HFFc6 (cell line): ENCODE results near the gene ZC3H14. TPM values are rescaled to one million over a fixed set of nuclear protein-coding genes. Genes with fewer than 3 reads are reported as not detected.

Source experiments
- DNase-seq: peaks from one replicate; pipeline ENCODE4 v3.0.0-alpha.2; 2018
- H3K27ac Mint-ChIP-seq: 2 replicates; pipeline ENCODE4 v1.8.0; 2020; ENCODE audit warnings: mild to moderate bottlenecking, mixed read lengths
- H3K27me3 Mint-ChIP-seq: 2 replicates; pipeline ENCODE4 v1.8.0; 2021; ENCODE audit warnings: mild to moderate bottlenecking, moderate library complexity, mixed read lengths; ENCODE audit not compliant: insufficient read depth
- H3K36me3 Mint-ChIP-seq: 2 replicates; pipeline ENCODE4 v1.8.0; 2021; ENCODE audit warnings: low read depth, mixed read lengths
- H3K4me1 Mint-ChIP-seq: 2 replicates; pipeline ENCODE4 v1.8.0; 2020; ENCODE audit warnings: low read depth, mixed read lengths
- H3K4me3 Mint-ChIP-seq: 2 replicates; pipeline ENCODE4 v1.8.0; 2020; ENCODE audit warnings: mild to moderate bottlenecking, moderate library complexity, mixed read lengths
- H3K9me3 Mint-ChIP-seq: 2 replicates; pipeline ENCODE4 v1.8.0; 2020; ENCODE audit warnings: mild to moderate bottlenecking, mixed read lengths
- total RNA-seq, 6 experiments: library from RNA; stranded (reverse); fragmentation: NEBNext Ultra II Directional; extraction: Animal tissue kit (Norgen Biotek cat#: 25700); gene quantifications; 2 replicates in 1 of 6; 3 replicates in 5 of 6; pipeline ENCODE4 v1.2.3, GENCODE V29; 2021
- TF ChIP-seq, protein P1 (sequence below): fragments of 200-600 bp; sonication (generic); IDR thresholded peaks from 2 replicates; pipeline ENCODE4 v1.5.0; 2021; ENCODE audit warnings: antibody characterized with exemption, mild to moderate bottlenecking

ZC3H14 gene
- total RNA-seq, 6 experiments from 2014 or later, result 56.4 to 65.1 (median 58.9) TPM

DNA sequence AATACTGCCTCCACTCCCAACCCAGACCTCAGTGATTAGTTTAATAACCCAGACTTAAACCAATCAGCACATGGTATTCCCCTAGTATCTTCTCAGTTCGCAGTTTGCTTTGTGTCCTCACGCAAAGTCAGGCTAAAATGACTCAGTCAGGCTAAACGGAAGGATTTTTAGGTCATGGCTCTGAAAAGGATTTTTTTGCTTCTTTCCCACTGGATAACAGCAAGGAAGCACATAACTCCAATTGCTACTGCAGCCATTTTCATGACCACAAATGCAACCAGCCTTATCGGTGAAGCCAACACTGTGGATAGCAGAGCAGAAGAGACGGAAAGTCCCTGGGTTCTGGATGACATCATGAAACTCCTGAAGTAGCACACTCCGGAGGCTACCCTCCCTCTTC lies 67.7 kb downstream of the ZC3H14 start:
- Mint-ChIP-seq H3K27ac (no peak overlapping the region), H3K4me1 (no peaks in the 10 kb centered on the region), H3K9me3 (no peaks in the 10 kb centered on the region), H3K4me3 (no peak overlapping the region), H3K36me3 (peaks cover 8% of the 10 kb centered on the region; the same call in 1 of the 2 replicates), H3K27me3 (no peaks in the 10 kb centered on the region)
- TF ChIP-seq, protein P1, sequence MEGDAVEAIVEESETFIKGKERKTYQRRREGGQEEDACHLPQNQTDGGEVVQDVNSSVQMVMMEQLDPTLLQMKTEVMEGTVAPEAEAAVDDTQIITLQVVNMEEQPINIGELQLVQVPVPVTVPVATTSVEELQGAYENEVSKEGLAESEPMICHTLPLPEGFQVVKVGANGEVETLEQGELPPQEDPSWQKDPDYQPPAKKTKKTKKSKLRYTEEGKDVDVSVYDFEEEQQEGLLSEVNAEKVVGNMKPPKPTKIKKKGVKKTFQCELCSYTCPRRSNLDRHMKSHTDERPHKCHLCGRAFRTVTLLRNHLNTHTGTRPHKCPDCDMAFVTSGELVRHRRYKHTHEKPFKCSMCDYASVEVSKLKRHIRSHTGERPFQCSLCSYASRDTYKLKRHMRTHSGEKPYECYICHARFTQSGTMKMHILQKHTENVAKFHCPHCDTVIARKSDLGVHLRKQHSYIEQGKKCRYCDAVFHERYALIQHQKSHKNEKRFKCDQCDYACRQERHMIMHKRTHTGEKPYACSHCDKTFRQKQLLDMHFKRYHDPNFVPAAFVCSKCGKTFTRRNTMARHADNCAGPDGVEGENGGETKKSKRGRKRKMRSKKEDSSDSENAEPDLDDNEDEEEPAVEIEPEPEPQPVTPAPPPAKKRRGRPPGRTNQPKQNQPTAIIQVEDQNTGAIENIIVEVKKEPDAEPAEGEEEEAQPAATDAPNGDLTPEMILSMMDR, result no peak
- DNase-seq, result no peak

DNA sequence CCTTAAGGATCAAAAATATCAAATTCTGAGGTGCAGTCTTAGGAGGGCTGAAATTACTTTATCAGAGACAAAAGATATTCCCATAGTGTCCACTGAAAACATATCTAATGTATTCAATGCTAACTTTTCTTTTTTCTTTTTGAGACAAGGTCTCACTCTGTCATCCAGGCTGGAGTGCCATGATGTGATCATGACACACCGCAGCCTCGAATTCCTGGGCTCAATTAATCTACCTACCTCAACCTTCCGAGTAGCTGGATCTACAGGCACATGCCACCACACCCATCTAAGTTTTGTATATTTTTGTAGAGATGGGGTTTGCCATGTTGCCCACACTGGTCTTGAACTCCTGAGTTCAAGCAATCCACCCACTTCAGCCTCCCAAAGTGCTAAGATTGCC lies 68.3 kb downstream of the ZC3H14 start:
- Mint-ChIP-seq H3K4me3 (no peak overlapping the region), H3K27ac (no peak overlapping the region), H3K9me3 (no peaks in the 10 kb centered on the region), H3K27me3 (no peaks in the 10 kb centered on the region), H3K36me3 (peaks cover 5% of the 10 kb centered on the region; the same call in 1 of the 2 replicates), H3K4me1 (no peaks in the 10 kb centered on the region)
- TF ChIP-seq, protein P1, result no peak
- DNase-seq, result no peak

GRCh38 chr14:88632512-88632911 lies 69.7 kb downstream of the ZC3H14 start:
- H3K27ac Mint-ChIP-seq, result no peak overlapping the region
- no peaks in the 10 kb centered on the region for H3K4me1 Mint-ChIP-seq
- no peaks in the 10 kb centered on the region for H3K27me3 Mint-ChIP-seq

DNA sequence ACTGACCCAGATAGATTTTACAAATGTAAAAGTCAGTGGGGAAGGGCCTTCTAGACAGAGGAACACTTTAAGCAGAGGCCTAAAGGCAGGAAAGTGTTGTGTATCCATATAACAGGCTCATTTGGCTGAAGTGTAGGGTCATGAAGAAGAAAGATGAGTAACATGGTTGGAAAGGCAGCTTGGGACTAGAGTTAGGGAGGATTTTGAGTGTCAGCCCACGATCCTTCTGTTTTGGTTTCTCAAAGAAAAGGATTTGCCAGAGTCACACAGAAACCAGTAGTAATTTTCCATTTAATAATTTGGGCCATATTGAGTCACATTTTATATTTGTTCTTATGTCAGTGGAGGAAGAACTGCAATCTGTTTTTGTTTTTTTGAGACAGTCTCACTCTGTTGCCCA lies 76.4 kb downstream of the ZC3H14 start:
- TF ChIP-seq, protein P1, result no peak
- H3K27ac Mint-ChIP-seq, result no peak overlapping the region
- H3K36me3 Mint-ChIP-seq, result peaks cover 44% of the 10 kb centered on the region
- no peaks in the 10 kb centered on the region for H3K4me1 Mint-ChIP-seq
- no peak for DNase-seq
- H3K4me3 Mint-ChIP-seq, result no peak overlapping the region
- no peaks in the 10 kb centered on the region; the same call in 1 of the 2 replicates for H3K27me3 Mint-ChIP-seq
- H3K9me3 Mint-ChIP-seq, result peaks cover 15% of the 10 kb centered on the region

More at GRCh38 chr14:88632512-88632911, 69.7 kb downstream of the ZC3H14 start:
- peaks cover 8% of the 10 kb centered on the region; the same call in 1 of the 2 replicates for H3K36me3 Mint-ChIP-seq
- TF ChIP-seq, protein P1, result no peak
- DNase-seq, result no peak
- H3K9me3 Mint-ChIP-seq, result no peaks in the 10 kb centered on the region
- H3K4me3 Mint-ChIP-seq, result no peak overlapping the region

GRCh38 chr14:88660056-88660455 lies 97.2 kb downstream of the ZC3H14 start:
- H3K36me3 Mint-ChIP-seq, result peaks cover 38% of the 10 kb centered on the region
- DNase-seq, result no peak
- H3K9me3 Mint-ChIP-seq, result peaks cover 16% of the 10 kb centered on the region
- H3K4me1 Mint-ChIP-seq, result no peaks in the 10 kb centered on the region; the same call in 1 of the 2 replicates
- H3K27ac Mint-ChIP-seq, result no peak overlapping the region
- H3K27me3 Mint-ChIP-seq, result no peaks in the 10 kb centered on the region
- no peak overlapping the region for H3K4me3 Mint-ChIP-seq
- TF ChIP-seq, protein P1, result no peak
